D341Med (cell line): ENCODE data around the gene RXRG.
"Not testable (repeated sequence)": the region's sequence is repeated elsewhere in the genome, so short reads cannot be mapped to it uniquely, and the experiment has no call there.

Experiments
- DNase-seq: peaks from one replicate; pipeline ENCODE4 v3.0.0; 2012; ENCODE audit warnings: low spot score

RXRG gene

GRCh38 chr1:165444897-165445370, at the start of gene RXRG:
RXRG (minus strand) TSS chr1:165445126; CDS start chr1:165444893, 233 bp downstream.
- DNase-seq, result peak; percentile 84

- no peak for DNase-seq
These were observed 48.0 kb upstream of the RXRG start for GRCh38 chr1:165492845-165493373.

GRCh38 chr1:165490175-165490574, 45.2 kb upstream of the RXRG start:
- DNase-seq, result no peak

- no peak for DNase-seq
These were observed 43.0 kb upstream of the RXRG start for GRCh38 chr1:165487921-165488320.

GRCh38 chr1:165486663-165487062, 41.7 kb upstream of the RXRG start:
- no peak for DNase-seq

- no peak for DNase-seq
These were observed 40.8 kb upstream of the RXRG start for GRCh38 chr1:165485716-165486115.

GRCh38 chr1:165484532-165484931, 39.6 kb upstream of the RXRG start:
- no peak for DNase-seq

- no peak for DNase-seq
These were observed 38.5 kb upstream of the RXRG start for GRCh38 chr1:165483412-165483811.

GRCh38 chr1:165481820-165482532, 37.0 kb upstream of the RXRG start:
- DNase-seq, result no peak

GRCh38 chr1:165476776-165477175, 31.9 kb upstream of the RXRG start:
- no peak for DNase-seq

- no peak for DNase-seq
These were observed 29.3 kb upstream of the RXRG start for GRCh38 chr1:165474196-165474595.

- DNase-seq, result no peak
These were observed 28.2 kb upstream of the RXRG start for GRCh38 chr1:165473081-165473480.

- DNase-seq, result no peak
These were observed 23.9 kb upstream of the RXRG start for GRCh38 chr1:165468726-165469249.

GRCh38 chr1:165468253-165468652, 23.3 kb upstream of the RXRG start:
- DNase-seq, result no peak

- no peak for DNase-seq
These were observed 22.8 kb upstream of the RXRG start for GRCh38 chr1:165467706-165468105.

- no peak for DNase-seq
These were observed 19.1 kb upstream of the RXRG start for GRCh38 chr1:165463978-165464377.

- DNase-seq, result not testable (repeated sequence)
These were observed 14.8 kb upstream of the RXRG start for GRCh38 chr1:165459683-165460082.

- DNase-seq, result peak; percentile 68
These were observed 11.9 kb upstream of the RXRG start for GRCh38 chr1:165456861-165457260.

- no peak for DNase-seq
These were observed 11.2 kb upstream of the RXRG start for GRCh38 chr1:165456114-165456513.

GRCh38 chr1:165455111-165455510, 10.2 kb upstream of the RXRG start:
- DNase-seq, result no peak

- no peak for DNase-seq
These were observed 9.2 kb upstream of the RXRG start for GRCh38 chr1:165454091-165454610.

- DNase-seq, result no peak
These were observed 7.6 kb upstream of the RXRG start for GRCh38 chr1:165452336-165453130.

GRCh38 chr1:165451691-165452090, 6.8 kb upstream of the RXRG start:
- DNase-seq, result no peak
